GM06990 (cell line): ENCODE results near the gene SLC23A1.
"Not testable (repeated sequence)": the region's sequence is repeated elsewhere in the genome, so short reads cannot be mapped to it uniquely, and the experiment has no call there.

Source experiments
- DNase-seq: peaks from one replicate; pipeline ENCODE4 v3.0.0-alpha.2; 2011; ENCODE audit not compliant: insufficient read length; ENCODE audit errors: extremely low read depth
- H3K27me3 ChIP-seq: replicated peaks from 2 replicates; pipeline ENCODE4 v1.6.0; 2011; ENCODE audit warnings: low read length; ENCODE audit not compliant: control insufficient read depth, insufficient read depth
- H3K36me3 ChIP-seq: 2 replicates; pipeline ENCODE4 v1.5.1; 2011; ENCODE audit warnings: low read length; ENCODE audit not compliant: control insufficient read depth, insufficient read depth
- H3K4me3 ChIP-seq: replicated peaks from 2 replicates; pipeline ENCODE4 v1.5.1; 2011; ENCODE audit warnings: low read depth, mild to moderate bottlenecking, control low read depth, low read length
- CTCF ChIP-seq: IDR thresholded peaks from 2 replicates; pipeline ENCODE4 v1.5.1; 2011; ENCODE audit warnings: low read length, control low read depth, mild to moderate bottlenecking, inconsistent platforms; ENCODE audit not compliant: insufficient read depth, poor library complexity, severe bottlenecking

The SLC23A1 gene

GRCh38 chr5:139410993-139411828, 28.1 kb upstream of the SLC23A1 start:
- Histone ChIP-seq H3K36me3 (no peaks in the 10 kb centered on the region), H3K27me3 (no peaks in the 10 kb centered on the region), H3K4me3 (no peak overlapping the region)
- TF ChIP-seq CTCF, result no peak
- DNase-seq, result no peak

GRCh38 chr5:139410121-139410992, 27.3 kb upstream of the SLC23A1 start:
- DNase-seq, result no peak
- no peak for TF ChIP-seq CTCF
- H3K36me3 ChIP-seq, result no peaks in the 10 kb centered on the region
- H3K4me3 ChIP-seq, result no peak overlapping the region
- H3K27me3 ChIP-seq, result no peaks in the 10 kb centered on the region

- not testable (repeated sequence) for H3K27me3 ChIP-seq, H3K4me3 ChIP-seq, H3K36me3 ChIP-seq, DNase-seq
Observed at GRCh38 chr5:139409116-139409515, 26.0 kb upstream of the SLC23A1 start.

GRCh38 chr5:139408191-139408590, 25.1 kb upstream of the SLC23A1 start:
- DNase-seq, result no peak
- Histone ChIP-seq H3K36me3 (no peaks in the 10 kb centered on the region), H3K27me3 (no peaks in the 10 kb centered on the region), H3K4me3 (no peak overlapping the region)
- TF ChIP-seq CTCF, result no peak

- no peak for TF ChIP-seq CTCF
- no peak overlapping the region for H3K4me3 ChIP-seq
Observed at GRCh38 chr5:139407517-139407916, 24.4 kb upstream of the SLC23A1 start.

GRCh38 chr5:139406963-139407362, 23.9 kb upstream of the SLC23A1 start:
- no peak for DNase-seq
- no peak for TF ChIP-seq CTCF
- H3K36me3 ChIP-seq, result no peaks in the 10 kb centered on the region
- H3K27me3 ChIP-seq, result no peaks in the 10 kb centered on the region
- H3K4me3 ChIP-seq, result no peak overlapping the region

More at GRCh38 chr5:139407517-139407916, 24.4 kb upstream of the SLC23A1 start:
- no peak for DNase-seq
- Histone ChIP-seq H3K36me3 (no peaks in the 10 kb centered on the region), H3K27me3 (no peaks in the 10 kb centered on the region)
